Lung (tissue), 12 donors: ENCODE results near the gene ELOVL1. TPM values are rescaled to one million over a fixed set of nuclear protein-coding genes. Genes with fewer than 3 reads are reported as not detected.

Source experiments
- ATAC-seq: fragments of 200-7000 bp; cut with Tn5 transposase; one replicate; pipeline ENCODE4 v1.9.1; 2020; ENCODE audit warnings: moderate number of reproducible peaks; ENCODE audit not compliant: insufficient read depth, low FRiP score
- DNase-seq, 3 donors: peaks; one replicate each; pipeline ENCODE4 v3.0.0-alpha.2; 2013 to 2017
- H3K27ac ChIP-seq, 2 donors: one replicate each; pipeline ENCODE4 v1.5.1; 2013; ENCODE audit warnings: mild to moderate bottlenecking in 2 of 2, moderate library complexity in 2 of 2, control low read depth in 1 of 2, inconsistent platforms in 1 of 2, low read depth in 1 of 2, low read length in 1 of 2
- H3K27me3 ChIP-seq, 3 donors: one replicate each; pipeline ENCODE4 v1.5.1; 2013; ENCODE audit warnings: low read length in 2 of 3; ENCODE audit not compliant: control insufficient read depth in 3 of 3, insufficient read depth in 3 of 3
- H3K36me3 ChIP-seq, 4 donors: one replicate each; pipeline ENCODE4 v1.5.1; 2013; ENCODE audit warnings: low read length in 4 of 4, mild to moderate bottlenecking in 1 of 4, moderate library complexity in 1 of 4; ENCODE audit not compliant: control insufficient read depth in 4 of 4, insufficient read depth in 4 of 4
- H3K4me1 ChIP-seq, 5 donors: one replicate each; pipeline ENCODE4 v1.5.1; 2013; ENCODE audit warnings: low read length in 5 of 5, mild to moderate bottlenecking in 2 of 5, moderate library complexity in 1 of 5; ENCODE audit not compliant: control insufficient read depth in 5 of 5, insufficient read depth in 5 of 5
- H3K4me3 ChIP-seq: one replicate; pipeline ENCODE4 v1.5.1; 2013; ENCODE audit warnings: mild to moderate bottlenecking, control low read depth, moderate library complexity
- H3K9ac ChIP-seq, 2 donors: one replicate each; pipeline ENCODE4 v1.5.1; 2013; ENCODE audit warnings: low read length in 2 of 2, control low read depth in 1 of 2; ENCODE audit not compliant: insufficient read depth in 1 of 2
- H3K9me3 ChIP-seq, 4 donors: one replicate each; pipeline ENCODE4 v1.5.1; 2013; ENCODE audit warnings: low read length in 3 of 4, mild to moderate bottlenecking in 1 of 4, moderate library complexity in 1 of 4; ENCODE audit not compliant: control insufficient read depth in 4 of 4, insufficient read depth in 3 of 4
- CTCF ChIP-seq: IDR thresholded peaks from 2 replicates; pipeline ENCODE4 v1.5.1; 2012; ENCODE audit warnings: mild to moderate bottlenecking; ENCODE audit errors: control extremely low read depth, extremely low read depth
- WGBS, 2 donors: extraction: QIAGEN DNeasy Blood & Tissue Kit; methylation state at CpG; one replicate each; pipeline ENCODE4 v1.1.7; 2013; 5-methylcytosine and 5-hydroxymethylcytosine counted together
- polyA plus RNA-seq, 2 donors: library from polyadenylated mRNA; stranded (reverse); fragments of 200-250 nt; gene quantifications; one replicate each; pipeline ENCODE4 v1.2.1, GENCODE V29; 2013
- total RNA-seq, 2 donors: library from RNA; depleted of rRNA in 1 of 2; stranded (reverse); fragments of >200 nt in 1 of 2; gene quantifications; one replicate each; pipeline ENCODE4 v1.2.1, GENCODE V29; 2014 to 2021
- donor health status: control.
- donor health status: control.
- donor health status: Bipolar disorder and iron deficiency.
- donor health status: healthy.
- donor health status: DM: yes; HTN: yes; CAD: no.

The ELOVL1 gene
- total and polyA plus RNA-seq, 4 donors: 41.2 to 174 (median 103) TPM

GRCh38 chr1:43327549-43328292 is 40.1 kb downstream of the ELOVL1 start:
- TF ChIP-seq CTCF: no peak
- 95 to 96% methylated on average over 1 of the region's 1 CpG for WGBS, 2 donors
- H3K4me3 ChIP-seq: no peak overlapping the region
- peaks cover 0 to 6% (median 0%) of the 10 kb centered on the region in 5 donors for H3K4me1 ChIP-seq
- ATAC-seq (no peak), DNase-seq (no peak)
- peaks cover 0 to 2% (median 0%) of the 10 kb centered on the region in 4 donors for H3K36me3 ChIP-seq
- H3K9me3 ChIP-seq: peaks cover 0 to 13% (median 3%) of the 10 kb centered on the region in 4 donors
- no peaks in the 10 kb centered on the region for H3K27me3 ChIP-seq
- H3K27ac ChIP-seq: no peak overlapping the region
- H3K9ac ChIP-seq: no peak overlapping the region

DNA sequence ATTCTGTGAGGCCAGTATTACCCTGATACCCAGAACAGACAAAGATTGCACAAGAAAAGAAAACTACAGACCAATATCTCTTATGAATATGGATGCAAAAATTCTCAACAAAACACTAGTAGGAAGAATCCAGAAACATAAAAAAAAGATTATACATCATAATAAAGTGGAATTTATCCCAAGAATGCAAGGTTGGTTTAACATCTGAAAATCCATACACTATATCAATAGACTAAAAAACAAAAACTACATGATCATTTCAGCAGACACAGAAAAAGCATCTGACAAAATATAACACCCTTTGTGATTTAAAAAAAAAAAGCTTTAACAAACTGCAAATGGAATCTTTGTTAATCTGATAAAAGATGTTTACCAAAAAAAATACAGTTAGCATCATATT is 42.4 kb downstream of the ELOVL1 start:
- no peak for DNase-seq
- peaks cover 0 to 8% (median 0%) of the 10 kb centered on the region in 5 donors for H3K4me1 ChIP-seq
- no peaks in the 10 kb centered on the region for H3K27me3 ChIP-seq
- no peak overlapping the region for H3K9ac ChIP-seq
- ATAC-seq: no peak
- H3K9me3 ChIP-seq: peaks cover 0 to 13% (median 3%) of the 10 kb centered on the region in 4 donors
- TF ChIP-seq CTCF: no peak
- no peak overlapping the region for H3K4me3 ChIP-seq
- no peak overlapping the region for H3K27ac ChIP-seq
- H3K36me3 ChIP-seq: peaks cover 0 to 4% (median 0%) of the 10 kb centered on the region in 4 donors

GRCh38 chr1:43324810-43325209 is 43.0 kb downstream of the ELOVL1 start:
- Histone ChIP-seq H3K4me3 (no peak overlapping the region), H3K4me1 (peaks cover 0 to 5% (median 0%) of the 10 kb centered on the region in 5 donors), H3K9ac (no peak overlapping the region), H3K36me3 (peaks cover 0 to 5% (median 0%) of the 10 kb centered on the region in 4 donors), H3K9me3 (peaks cover 0 to 13% (median 3%) of the 10 kb centered on the region in 4 donors), H3K27me3 (no peaks in the 10 kb centered on the region), H3K27ac (no peak overlapping the region)
- ATAC-seq (no peak), DNase-seq (no peak)
- WGBS, 2 donors: 80 to 88% methylated on average over 1 of the region's 1 CpG
- no peak for TF ChIP-seq CTCF
